Retinal pigment epithelial cell (primary cell): ENCODE data around the gene RIT1.
A peak's percentile ranks its signal among the peaks of the same experiment; 100 is the strongest.

Experiments used
- DNase-seq: peaks from one replicate; pipeline ENCODE4 v3.0.0-alpha.2; 2010; ENCODE audit warnings: low read depth
- H3K4me3 ChIP-seq: 2 replicates; pipeline ENCODE4 v1.5.1; 2011; ENCODE audit warnings: mild to moderate bottlenecking, low read length, control low read depth, moderate library complexity
- TF ChIP-seq, protein P1 (sequence below): conservative IDR thresholded peaks from 2 replicates; pipeline ENCODE4 v1.5.1; 2011; ENCODE audit warnings: low read depth, low read length, control low read depth, inconsistent platforms

The RIT1 gene

DNA sequence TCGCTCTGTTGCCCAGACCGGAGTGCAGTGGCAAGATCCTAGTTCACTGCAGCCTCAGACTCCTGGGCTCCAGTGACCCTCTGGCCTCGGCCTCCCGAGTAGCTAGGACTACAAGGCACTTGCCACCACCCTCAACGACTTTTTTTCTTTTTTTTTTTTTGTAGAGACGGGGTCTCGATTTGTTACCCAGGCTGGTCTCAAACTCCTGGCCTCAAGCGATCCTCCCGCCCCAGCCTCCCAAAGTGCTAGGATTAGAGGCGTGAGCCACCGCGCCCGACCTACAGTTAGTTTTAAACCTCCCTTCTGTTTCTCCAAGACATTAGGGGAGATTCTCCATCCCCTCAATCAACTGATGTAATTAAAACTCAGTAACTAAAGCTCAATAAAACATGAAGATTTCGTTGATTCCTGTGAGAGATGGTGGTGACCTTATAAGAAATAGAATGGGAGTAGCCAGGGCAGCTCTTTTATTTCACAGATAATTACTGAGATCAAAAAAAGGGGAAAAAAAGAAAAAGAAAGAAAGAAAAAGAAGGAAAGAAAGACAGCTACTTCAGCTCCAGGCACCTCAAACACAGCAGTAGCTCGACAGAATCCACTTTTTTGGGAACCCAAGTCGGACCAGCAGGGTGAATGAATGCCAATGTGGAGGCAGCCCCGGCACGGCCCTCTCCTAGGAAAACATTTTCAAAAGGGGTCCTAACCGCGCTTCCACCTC, 54.7 kb downstream of the RIT1 start:
- TF ChIP-seq, protein P1, sequence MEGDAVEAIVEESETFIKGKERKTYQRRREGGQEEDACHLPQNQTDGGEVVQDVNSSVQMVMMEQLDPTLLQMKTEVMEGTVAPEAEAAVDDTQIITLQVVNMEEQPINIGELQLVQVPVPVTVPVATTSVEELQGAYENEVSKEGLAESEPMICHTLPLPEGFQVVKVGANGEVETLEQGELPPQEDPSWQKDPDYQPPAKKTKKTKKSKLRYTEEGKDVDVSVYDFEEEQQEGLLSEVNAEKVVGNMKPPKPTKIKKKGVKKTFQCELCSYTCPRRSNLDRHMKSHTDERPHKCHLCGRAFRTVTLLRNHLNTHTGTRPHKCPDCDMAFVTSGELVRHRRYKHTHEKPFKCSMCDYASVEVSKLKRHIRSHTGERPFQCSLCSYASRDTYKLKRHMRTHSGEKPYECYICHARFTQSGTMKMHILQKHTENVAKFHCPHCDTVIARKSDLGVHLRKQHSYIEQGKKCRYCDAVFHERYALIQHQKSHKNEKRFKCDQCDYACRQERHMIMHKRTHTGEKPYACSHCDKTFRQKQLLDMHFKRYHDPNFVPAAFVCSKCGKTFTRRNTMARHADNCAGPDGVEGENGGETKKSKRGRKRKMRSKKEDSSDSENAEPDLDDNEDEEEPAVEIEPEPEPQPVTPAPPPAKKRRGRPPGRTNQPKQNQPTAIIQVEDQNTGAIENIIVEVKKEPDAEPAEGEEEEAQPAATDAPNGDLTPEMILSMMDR: no peak
- no peak for DNase-seq
- H3K4me3 ChIP-seq: peak overlapping the region; percentile 79

- no peak for DNase-seq
- TF ChIP-seq, protein P1: no peak
- H3K4me3 ChIP-seq: no peak overlapping the region
Observed at GRCh38 chr1:155850345-155850744, 60.8 kb downstream of the RIT1 start.

GRCh38 chr1:155847823-155848529, 63.2 kb downstream of the RIT1 start:
- no peak for DNase-seq
- H3K4me3 ChIP-seq: no peak overlapping the region
- TF ChIP-seq, protein P1: no peak
